Measurements from ENCODE around the gene DDR2. TPM values are rescaled to one million over a fixed set of nuclear protein-coding genes. Genes with fewer than 3 reads are reported as not detected.
"Not testable (repeated sequence)": the region's sequence is repeated elsewhere in the genome, so short reads cannot be mapped to it uniquely, and the experiment has no call there.

DDR2 gene
- polyA plus RNA-seq, 1 of the 3 experiments (the other 2 are of a cell fraction) = 34.0 TPM

- H3K9ac ChIP-seq; H3K9me2 ChIP-seq; H3K4me1 ChIP-seq (ENCODE audit: control insufficient read depth in 1 of 2, insufficient read depth in 2 of 2, low read depth in 1 of 2, low read length in 1 of 2); H3K27ac ChIP-seq (ENCODE audit: low read depth in 2 of 2, low read length in 1 of 2); POLR2A ChIA-PET; H3F3A ChIP-seq (replicated peaks; ENCODE audit: insufficient read depth); H3K9me3 ChIP-seq; H3K27me3 ChIP-seq (ENCODE audit: insufficient read depth); H4K20me1 ChIP-seq (ENCODE audit: insufficient read depth); H2AFZ ChIP-seq (ENCODE audit: low read depth); H3K4me3 ChIP-seq (ENCODE audit: low read depth in 2 of 2, low read length in 1 of 2); H3K79me2 ChIP-seq (ENCODE audit: insufficient read depth); H3K4me2 ChIP-seq: not testable (repeated sequence)
- DNase-seq = peak; percentile 32
- peaks cover 18% of the 10 kb centered on the region in 2 experiments for H3K36me3 ChIP-seq (replicated peaks in 1 of 2; ENCODE audit: control insufficient read depth in 1 of 2, insufficient read depth in 2 of 2, low read length in 1 of 2)
- peak; percentile 77 for TF ChIP-seq RAD21 (IDR thresholded peaks at IDR 0.05; ENCODE audit: low read length)
- peak; percentile 74 for TF ChIP-seq SMC3 (IDR thresholded peaks at IDR 0.05; ENCODE audit: low read depth, low read length)
- peak; percentile 73 for TF ChIP-seq CTCF (IDR thresholded peaks at IDR 0.05)
- WGBS (ENCODE audit: low lambda C conversion rate) = 35% methylated on average over 6 of the region's 6 CpGs
- CTCF ChIA-PET = interaction anchor here (0.6 to 3.1 kb wide), 19 partner anchors 27 to 744 kb away, joined by 3 to 44 read pairs (median 3); partner anchors contain the start of gene RGS4
Observed at GRCh38 chr1:162799995-162800830, 167.9 kb downstream of the DDR2 start.

- H4K20me1 ChIP-seq (ENCODE audit: insufficient read depth); H3K4me3 ChIP-seq (ENCODE audit: low read depth in 2 of 2, low read length in 1 of 2); H3K79me2 ChIP-seq (ENCODE audit: insufficient read depth); H2AFZ ChIP-seq (ENCODE audit: low read depth); H3K4me1 ChIP-seq (ENCODE audit: control insufficient read depth in 1 of 2, insufficient read depth in 2 of 2, low read depth in 1 of 2, low read length in 1 of 2); POLR2A ChIA-PET; H3K27me3 ChIP-seq (ENCODE audit: insufficient read depth); H3K9ac ChIP-seq; H3K9me3 ChIP-seq; H3K36me3 ChIP-seq (replicated peaks in 1 of 2; ENCODE audit: control insufficient read depth in 1 of 2, insufficient read depth in 2 of 2, low read length in 1 of 2); DNase-seq; H3F3A ChIP-seq (replicated peaks; ENCODE audit: insufficient read depth); H3K4me2 ChIP-seq; H3K9me2 ChIP-seq; H3K27ac ChIP-seq (ENCODE audit: low read depth in 2 of 2, low read length in 1 of 2); CTCF ChIA-PET: not testable (repeated sequence)
- 100% methylated on average over 1 of the region's 2 CpGs for WGBS (ENCODE audit: low lambda C conversion rate)
Observed at GRCh38 chr1:162807503-162807902, 175.2 kb downstream of the DDR2 start.

- H3K4me2 ChIP-seq; DNase-seq; H3K36me3 ChIP-seq (replicated peaks in 1 of 2; ENCODE audit: control insufficient read depth in 1 of 2, insufficient read depth in 2 of 2, low read length in 1 of 2); H3K4me1 ChIP-seq (ENCODE audit: control insufficient read depth in 1 of 2, insufficient read depth in 2 of 2, low read depth in 1 of 2, low read length in 1 of 2); H2AFZ ChIP-seq (ENCODE audit: low read depth); H4K20me1 ChIP-seq (ENCODE audit: insufficient read depth); H3K9me3 ChIP-seq; CTCF ChIA-PET; POLR2A ChIA-PET; H3K9ac ChIP-seq; H3K27me3 ChIP-seq (ENCODE audit: insufficient read depth); H3K79me2 ChIP-seq (ENCODE audit: insufficient read depth); H3K4me3 ChIP-seq (ENCODE audit: low read depth in 2 of 2, low read length in 1 of 2); H3F3A ChIP-seq (replicated peaks; ENCODE audit: insufficient read depth); H3K9me2 ChIP-seq; H3K27ac ChIP-seq (ENCODE audit: low read depth in 2 of 2, low read length in 1 of 2): not testable (repeated sequence)
- 95% methylated on average over 2 of the region's 2 CpGs for WGBS (ENCODE audit: low lambda C conversion rate)
Observed at GRCh38 chr1:162812357-162812756, 180.1 kb downstream of the DDR2 start.

GRCh38 chr1:162818136-162818535, 185.9 kb downstream of the DDR2 start:
- DNase-seq; H3K9ac ChIP-seq; H4K20me1 ChIP-seq (ENCODE audit: insufficient read depth); H3K4me2 ChIP-seq; H3K9me2 ChIP-seq; POLR2A ChIA-PET; H3K79me2 ChIP-seq (ENCODE audit: insufficient read depth); H3K27ac ChIP-seq (ENCODE audit: low read depth in 2 of 2, low read length in 1 of 2); H3K36me3 ChIP-seq (replicated peaks in 1 of 2; ENCODE audit: control insufficient read depth in 1 of 2, insufficient read depth in 2 of 2, low read length in 1 of 2); H3K4me3 ChIP-seq (ENCODE audit: low read depth in 2 of 2, low read length in 1 of 2); H3K9me3 ChIP-seq; H2AFZ ChIP-seq (ENCODE audit: low read depth); H3K27me3 ChIP-seq (ENCODE audit: insufficient read depth): not testable (repeated sequence)
- CTCF ChIA-PET = interaction anchor here (1.2 kb wide), 1 partner anchor 60 kb away, joined by 3 read pairs; no protein-coding TSS in a partner anchor
- 53% methylated on average over 2 of the region's 2 CpGs for WGBS (ENCODE audit: low lambda C conversion rate)
- H3F3A ChIP-seq (replicated peaks; ENCODE audit: insufficient read depth) = peaks cover 12% of the 10 kb centered on the region
- peaks cover 12 to 13% of the 10 kb centered on the region in 2 experiments for H3K4me1 ChIP-seq (ENCODE audit: control insufficient read depth in 1 of 2, insufficient read depth in 2 of 2, low read depth in 1 of 2, low read length in 1 of 2)

GRCh38 chr1:162818666-162819065, 186.4 kb downstream of the DDR2 start:
- H3K79me2 ChIP-seq (ENCODE audit: insufficient read depth); H3K27me3 ChIP-seq (ENCODE audit: insufficient read depth); H3K9ac ChIP-seq; H3K4me2 ChIP-seq; H4K20me1 ChIP-seq (ENCODE audit: insufficient read depth); H3K27ac ChIP-seq (ENCODE audit: low read depth in 2 of 2, low read length in 1 of 2); H3K9me3 ChIP-seq; H3K9me2 ChIP-seq; H3K36me3 ChIP-seq (replicated peaks in 1 of 2; ENCODE audit: control insufficient read depth in 1 of 2, insufficient read depth in 2 of 2, low read length in 1 of 2); DNase-seq; H2AFZ ChIP-seq (ENCODE audit: low read depth); POLR2A ChIA-PET; H3K4me3 ChIP-seq (ENCODE audit: low read depth in 2 of 2, low read length in 1 of 2): not testable (repeated sequence)
- Histone ChIP-seq H3K4me1 (ENCODE audit: control insufficient read depth in 1 of 2, insufficient read depth in 2 of 2, low read depth in 1 of 2, low read length in 1 of 2) (peaks cover 15 to 18% of the 10 kb centered on the region in 2 experiments), H3F3A (replicated peaks; ENCODE audit: insufficient read depth) (peaks cover 17% of the 10 kb centered on the region)
- CTCF ChIA-PET = interaction anchor here (1.2 kb wide), 1 partner anchor 60 kb away, joined by 3 read pairs; no protein-coding TSS in a partner anchor
- WGBS (ENCODE audit: low lambda C conversion rate) = 60% methylated on average over 1 of the region's 1 CpG
